Stimulated activated CD4-positive, alpha-beta T cell treated with anti-CD3 and anti-CD28 coated beads, Interleukin-12 subunit alpha, Interleukin-12 subunit beta, amount 100 ng/mL, for 4 hours (primary cell): ENCODE measurements around the gene HOXD11.

Experiments used
- DNase-seq: peaks from one replicate; pipeline ENCODE4 v3.0.0-alpha.2; 2020

Gene HOXD11

DNA sequence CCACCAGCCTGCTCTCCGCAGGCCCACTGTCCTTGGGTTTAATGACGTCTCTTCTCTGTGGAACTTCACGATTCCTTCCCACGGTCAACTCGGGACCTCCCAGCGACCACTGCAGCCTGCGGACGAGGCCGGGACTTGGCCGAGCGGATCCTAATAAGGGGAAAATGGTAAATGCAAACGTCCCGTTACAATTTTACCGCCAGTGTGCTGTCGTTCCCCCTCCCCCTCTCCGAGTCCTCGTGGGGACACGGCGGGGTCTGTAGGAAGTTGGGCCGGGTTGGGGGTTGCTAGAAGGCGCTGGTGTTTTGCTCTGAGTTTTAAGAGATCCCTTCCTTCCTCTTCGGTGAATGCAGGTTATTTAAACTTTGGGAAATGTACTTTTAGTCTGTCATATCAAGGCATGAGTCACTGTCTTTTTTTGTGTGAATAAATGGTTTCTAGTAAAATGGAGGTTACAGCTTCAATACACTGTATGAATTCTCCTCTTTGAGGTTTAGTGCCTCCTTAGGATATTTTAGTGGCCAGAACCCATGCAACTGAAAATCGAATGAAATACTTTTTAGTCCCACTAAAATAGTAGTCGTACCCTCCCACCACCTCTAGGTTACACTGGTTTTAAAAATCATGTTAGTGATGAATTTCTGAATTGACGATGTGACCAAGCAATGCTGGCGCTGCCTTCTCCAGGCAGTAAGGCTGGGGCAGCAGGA, 2.3 kb downstream of the HOXD11 start:
- no peak for DNase-seq

DNA sequence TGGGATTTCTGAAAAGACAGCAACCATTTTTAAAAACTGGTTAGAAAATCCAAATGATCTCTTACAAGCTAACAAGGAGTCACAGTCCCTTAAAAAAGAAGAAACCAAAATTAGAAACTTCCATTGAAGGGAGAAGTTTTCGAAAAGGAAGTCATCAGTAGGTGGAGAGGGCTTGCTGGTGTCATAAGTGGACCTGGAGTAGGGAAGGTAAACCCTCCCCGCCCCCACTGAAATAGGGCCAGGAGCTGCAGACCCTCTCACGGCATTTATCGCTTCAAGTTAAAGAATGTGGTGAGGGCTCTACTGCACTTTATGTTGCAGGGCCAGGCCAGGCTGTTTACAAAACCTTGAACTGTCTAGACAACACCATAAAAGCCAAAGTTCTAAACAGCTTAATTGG, 2.9 kb downstream of the HOXD11 start:
- DNase-seq = no peak

DNA sequence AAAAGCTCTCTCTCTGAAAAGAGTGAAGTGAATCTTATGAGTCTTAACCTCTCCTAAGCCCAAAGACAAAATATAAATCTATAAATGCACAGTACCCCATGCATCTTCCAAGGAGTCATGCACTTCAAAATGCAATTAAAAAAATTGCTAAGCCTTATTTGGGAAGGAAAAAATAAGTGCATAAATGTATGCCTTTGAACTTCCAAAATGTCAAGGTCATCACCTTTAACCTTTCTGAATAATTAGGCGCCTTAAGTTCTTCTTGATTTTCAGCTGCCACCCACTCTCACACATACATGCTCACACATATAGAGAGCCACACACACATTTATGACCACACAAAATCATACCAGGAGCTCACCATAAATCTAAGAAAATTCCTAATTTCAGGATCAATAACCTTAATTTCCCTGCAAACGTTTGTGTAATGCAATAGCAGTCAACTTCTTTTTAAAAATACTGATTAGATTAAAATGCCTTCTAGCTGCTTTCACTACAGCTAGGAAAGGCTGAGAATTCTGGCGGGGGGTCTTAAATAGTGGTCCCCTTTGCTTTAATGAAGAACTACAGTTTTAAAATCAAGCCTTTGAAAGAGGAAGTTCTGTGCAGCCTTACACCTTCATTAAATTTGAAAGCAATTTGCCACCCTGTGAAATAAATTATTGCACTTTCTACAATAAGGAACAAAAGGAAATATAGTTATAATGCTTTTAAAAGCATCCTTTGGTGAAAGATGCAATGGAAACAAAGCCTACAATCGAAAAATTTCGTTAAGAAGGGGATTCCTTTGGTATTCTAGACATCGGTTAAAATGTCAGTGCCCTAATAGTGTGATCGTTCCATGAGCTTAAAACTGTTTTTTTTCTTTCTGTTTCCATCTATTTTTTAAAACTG, 3.6 kb downstream of the HOXD11 start:
- no peak for DNase-seq

DNA sequence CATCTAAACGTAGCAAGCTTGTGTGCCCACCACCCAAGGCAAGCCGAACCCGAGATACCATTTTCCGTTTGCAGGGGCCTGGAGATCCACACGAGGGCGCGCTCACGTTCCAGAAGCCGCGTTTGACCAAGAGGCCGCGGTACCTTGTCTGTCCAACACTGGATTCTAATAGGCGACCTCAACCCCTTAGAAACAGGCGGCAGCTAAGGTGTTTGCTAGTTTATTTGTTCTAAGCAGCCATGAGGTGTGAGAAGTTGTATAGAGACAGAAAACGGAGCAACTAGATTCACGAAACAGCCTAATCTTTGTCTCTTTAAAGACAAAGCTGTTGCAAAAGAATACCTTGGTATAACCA, 4.2 kb downstream of the HOXD11 start:
- DNase-seq = no peak

DNA sequence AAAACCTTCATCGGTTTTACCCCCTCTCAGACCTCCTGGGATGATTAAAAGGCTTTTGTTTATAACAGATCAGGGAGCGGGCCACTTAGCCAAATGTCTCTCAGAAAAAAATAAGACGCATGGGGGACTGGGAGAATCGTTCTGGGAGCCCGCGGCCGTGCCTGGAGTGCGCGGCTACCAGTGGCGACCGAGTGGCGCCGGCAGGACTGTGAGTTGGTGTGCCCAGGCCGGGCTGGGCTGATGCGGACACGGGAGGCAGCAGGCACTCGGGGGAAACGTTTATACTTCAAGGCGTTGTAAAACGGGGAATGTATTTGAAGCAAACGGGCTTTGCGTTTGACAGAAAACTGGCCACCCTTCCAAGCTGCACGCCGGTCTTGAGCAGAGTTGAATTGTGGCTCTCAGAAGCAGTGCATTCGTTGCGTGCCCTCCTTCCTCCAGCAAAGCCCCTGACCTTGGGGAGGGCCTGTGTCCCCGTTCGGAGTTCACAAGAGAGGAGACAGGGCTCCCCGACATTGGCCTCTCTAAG, 4.8 kb downstream of the HOXD11 start:
- DNase-seq = no peak

DNA sequence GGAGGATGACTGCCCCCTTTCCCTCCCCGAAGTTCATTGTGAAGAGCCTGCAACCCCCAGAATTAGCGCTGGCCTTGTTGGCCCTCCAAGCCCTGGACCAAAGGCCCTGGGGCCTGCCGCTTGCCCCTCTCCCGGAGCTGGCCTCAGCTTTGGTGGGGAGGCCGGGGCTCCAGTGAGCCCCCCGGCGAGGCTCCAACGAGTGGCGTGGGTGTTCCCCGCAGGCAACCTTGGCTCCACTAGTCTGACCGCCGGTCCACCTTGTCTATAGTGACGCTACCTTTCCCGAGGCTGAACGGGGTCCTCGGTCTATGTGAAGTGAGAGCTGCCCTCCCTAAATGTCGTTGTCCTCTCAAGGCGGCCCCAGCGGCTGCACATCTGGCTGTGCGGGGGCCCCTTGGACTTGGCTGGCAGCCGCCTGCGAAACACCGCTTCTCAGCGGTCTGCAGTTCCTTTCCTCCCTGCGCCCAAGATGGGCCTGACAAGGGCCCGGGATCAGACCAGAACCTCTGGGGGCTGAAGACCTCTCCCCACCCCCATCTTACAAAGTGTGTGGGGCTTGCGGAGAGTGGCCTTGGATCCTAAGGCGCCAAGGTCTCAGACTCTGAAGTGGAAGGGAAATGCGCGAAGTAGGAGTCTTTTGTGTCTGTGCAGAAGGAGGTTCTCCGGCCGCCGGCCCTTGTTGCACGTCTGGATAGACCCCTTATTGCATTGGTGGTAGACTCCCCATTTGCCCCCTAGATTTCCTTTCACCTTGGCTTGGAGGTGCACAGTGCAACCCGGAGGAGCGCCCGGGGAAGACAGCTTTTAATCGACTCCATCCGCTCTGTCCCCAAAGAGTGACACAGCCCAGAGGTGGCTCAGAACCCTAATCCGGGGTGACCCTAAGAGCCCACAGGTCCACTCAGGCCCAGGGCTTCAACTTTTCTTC, 5.6 kb downstream of the HOXD11 start:
- no peak for DNase-seq

DNA sequence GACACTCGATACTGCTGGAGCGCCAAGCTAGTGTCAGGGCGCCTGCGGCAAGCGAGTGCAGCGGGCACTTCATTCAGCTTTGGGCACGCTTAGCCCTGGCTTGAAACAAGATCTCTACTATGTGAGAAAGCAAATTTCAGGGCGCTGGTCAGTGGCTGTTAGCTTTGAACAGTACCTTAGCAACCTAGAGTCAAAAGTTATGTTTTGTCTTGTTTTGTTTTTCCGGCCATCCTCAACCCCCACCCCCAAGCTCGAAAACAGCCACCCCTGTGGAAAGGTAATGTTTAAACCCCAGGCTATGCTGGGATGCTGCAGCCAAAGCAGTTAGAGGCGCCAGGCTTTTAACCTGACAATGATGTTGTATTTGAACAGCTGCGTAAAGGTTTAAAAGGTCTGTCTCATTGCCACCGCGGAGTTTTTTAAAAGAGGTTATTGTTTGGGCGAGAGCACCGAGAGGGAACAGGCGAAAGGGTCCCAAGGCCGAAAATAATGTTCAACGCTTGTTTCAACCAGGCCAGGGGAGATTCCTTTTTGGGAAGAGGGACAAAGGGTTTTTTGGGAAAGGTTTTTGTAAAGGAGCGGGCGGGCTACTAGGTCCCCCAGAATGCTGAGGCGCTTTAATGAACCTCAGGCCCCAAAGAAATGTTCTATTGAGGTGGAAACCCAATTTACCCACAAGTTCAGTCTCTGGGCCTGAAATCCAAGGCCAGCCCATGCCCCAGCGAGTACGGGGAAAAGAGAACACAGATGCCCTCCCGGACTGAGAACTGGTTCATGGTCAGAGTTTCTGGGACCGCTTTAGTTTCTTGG, 7.2 kb downstream of the HOXD11 start:
- DNase-seq = no peak

DNA sequence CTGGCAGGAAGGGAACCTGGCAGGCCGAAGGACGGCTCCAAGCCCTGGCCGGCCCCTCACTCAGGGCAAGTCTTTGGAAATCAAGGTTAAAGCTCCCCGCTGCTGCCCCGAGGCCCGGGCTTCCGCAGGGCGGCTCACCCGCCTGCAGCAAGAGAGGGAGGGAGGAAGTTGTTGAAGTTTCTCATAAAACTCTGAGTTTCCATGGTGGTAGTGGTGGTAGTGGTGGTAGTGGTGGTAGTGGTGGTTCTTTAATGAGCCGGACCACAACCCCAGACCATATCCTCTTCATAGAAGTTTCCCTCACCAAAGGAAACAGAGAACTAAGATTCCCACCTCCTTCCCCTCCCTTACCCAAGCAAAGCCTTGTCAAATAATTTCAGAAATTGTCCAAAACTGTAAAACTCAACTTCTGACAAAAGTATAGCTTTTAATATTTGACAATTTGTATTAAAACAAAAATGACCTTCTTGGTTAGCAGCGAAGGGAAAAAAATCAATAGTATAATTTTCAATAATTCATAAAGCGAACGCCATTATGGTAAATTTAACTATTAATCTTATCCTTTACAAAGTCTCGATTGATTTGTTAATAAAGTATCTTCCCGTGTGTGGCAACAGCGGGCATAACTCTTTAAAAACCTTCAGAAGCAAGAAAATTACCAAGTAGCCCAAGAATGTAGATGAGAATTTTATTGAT, 8.0 kb downstream of the HOXD11 start:
- DNase-seq = no peak

DNA sequence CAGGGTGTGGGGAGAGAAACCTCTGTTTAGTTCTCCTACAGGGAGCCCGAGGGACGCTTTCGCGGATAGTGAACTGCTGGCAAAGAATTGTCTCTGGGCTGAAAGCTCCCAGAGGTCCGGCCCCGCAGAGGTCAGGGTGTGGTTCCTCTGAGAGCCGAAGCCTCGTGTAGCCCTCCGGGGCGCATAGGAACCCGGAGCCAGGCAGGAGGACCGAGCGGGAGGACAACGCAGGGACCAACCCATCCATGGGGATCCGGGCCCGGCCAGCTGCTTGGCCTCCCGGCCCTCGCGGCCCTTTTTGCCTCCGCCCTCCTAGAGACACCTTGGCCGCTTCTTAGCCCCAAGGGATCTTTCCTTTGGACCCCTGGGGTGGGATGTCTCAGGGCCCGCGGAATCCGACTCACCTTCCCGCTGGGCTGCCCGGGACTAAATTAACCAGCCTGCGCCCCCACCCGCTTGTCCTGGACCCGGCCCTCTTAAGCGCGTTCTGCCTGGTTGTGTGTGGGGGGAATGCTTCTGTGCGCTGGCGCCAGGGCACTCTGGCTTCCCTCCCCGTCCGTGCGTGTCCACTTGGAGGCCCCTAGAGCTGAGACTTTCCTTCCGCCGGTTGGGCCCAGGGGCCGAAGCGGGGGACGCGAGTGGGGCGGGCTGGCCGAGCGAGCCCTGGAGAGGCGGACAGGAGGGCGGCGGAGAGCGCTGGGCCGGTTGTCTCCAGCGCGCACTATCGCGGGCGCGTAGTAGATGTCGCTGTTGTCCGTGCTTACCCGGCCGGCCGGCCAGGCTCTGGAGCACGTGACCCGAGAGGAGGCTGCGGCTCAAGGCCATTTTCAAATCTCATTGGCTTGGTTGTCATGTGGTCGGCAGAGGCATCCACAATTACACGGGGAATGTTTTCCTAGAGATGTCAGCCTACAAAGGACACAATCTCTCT, 9.1 kb downstream of the HOXD11 start, which contains the start of gene HOXD10:
Gene HOXD10 (plus strand): TSS at position 896 of the 931 bp plus-strand sequence. CDS start 56 bp downstream, outside the sequence.
- DNase-seq = no peak

DNA sequence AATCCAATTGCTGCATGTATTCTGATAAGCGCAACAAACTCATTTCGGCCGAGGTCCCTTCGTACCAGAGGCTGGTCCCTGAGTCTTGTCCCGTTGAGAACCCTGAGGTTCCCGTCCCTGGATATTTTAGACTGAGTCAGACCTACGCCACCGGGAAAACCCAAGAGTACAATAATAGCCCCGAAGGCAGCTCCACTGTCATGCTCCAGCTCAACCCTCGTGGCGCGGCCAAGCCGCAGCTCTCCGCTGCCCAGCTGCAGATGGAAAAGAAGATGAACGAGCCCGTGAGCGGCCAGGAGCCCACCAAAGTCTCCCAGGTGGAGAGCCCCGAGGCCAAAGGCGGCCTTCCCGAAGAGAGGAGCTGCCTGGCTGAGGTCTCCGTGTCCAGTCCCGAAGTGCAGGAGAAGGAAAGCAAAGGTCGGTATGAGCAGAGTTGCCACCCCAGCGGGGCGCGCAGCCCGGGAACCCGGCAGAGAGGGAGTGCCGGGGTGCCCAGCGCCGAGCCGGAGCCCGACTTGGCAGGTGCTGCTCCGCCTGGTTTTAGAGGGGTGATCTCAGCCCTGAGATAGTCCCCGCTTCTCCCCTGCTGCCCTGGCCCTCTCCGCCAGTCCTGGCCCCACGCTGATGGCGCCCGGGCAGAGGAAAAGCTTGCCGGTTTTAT, 10.2 kb downstream of the HOXD11 start:
- DNase-seq = no peak

DNA sequence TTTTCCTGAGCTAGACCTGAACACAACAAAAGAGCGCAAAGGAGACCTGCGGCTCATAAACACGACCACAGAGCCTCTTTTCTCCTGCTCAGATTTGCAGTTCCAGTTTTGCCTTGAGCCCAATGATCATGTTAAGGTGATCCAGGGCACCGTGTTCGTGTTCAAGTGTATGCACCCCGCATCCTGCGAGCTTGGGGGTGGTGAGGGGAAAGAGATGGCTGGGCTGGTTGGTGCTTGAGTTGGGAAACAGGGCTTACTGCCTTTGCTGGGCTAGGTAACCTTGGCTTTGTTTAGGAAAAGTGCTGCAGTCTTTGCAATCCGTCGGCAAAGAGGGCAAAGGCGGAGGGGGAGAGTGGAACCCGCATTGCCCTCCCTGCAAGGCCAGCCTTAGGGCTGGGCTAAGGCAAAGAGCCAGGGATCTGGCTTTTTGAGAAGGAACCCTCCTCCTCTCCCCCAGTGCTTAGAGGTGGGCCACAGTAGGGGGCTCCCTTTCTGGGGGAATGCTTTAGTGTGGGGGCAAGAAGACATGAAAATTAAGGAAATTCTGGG, 10.8 kb downstream of the HOXD11 start:
- DNase-seq = no peak

DNA sequence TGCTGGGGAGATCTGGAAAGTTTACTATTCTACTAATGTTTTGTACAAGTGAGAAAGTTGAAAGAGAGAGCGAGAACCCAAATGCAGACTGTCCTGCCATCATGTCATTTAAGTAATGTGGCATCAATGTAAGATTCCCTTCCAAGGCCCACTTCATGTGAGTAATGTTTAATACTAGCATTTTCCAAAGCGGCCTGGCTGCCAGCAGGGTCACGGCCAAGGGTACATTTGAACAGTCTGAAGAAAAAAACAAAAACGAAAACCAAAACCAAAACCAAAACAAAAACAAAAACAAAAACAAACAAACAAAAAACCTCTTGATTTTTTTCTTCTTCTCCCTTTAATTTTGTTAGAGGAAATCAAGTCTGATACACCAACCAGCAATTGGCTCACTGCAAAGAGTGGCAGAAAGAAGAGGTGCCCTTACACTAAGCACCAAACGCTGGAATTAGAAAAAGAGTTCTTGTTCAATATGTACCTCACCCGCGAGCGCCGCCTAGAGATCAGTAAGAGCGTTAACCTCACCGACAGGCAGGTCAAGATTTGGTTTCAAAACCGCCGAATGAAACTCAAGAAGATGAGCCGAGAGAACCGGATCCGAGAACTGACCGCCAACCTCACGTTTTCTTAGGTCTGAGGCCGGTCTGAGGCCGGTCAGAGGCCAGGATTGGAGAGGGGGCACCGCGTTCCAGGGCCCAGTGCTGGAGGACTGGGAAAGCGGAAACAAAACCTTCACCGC, 11.7 kb downstream of the HOXD11 start:
- no peak for DNase-seq

DNA sequence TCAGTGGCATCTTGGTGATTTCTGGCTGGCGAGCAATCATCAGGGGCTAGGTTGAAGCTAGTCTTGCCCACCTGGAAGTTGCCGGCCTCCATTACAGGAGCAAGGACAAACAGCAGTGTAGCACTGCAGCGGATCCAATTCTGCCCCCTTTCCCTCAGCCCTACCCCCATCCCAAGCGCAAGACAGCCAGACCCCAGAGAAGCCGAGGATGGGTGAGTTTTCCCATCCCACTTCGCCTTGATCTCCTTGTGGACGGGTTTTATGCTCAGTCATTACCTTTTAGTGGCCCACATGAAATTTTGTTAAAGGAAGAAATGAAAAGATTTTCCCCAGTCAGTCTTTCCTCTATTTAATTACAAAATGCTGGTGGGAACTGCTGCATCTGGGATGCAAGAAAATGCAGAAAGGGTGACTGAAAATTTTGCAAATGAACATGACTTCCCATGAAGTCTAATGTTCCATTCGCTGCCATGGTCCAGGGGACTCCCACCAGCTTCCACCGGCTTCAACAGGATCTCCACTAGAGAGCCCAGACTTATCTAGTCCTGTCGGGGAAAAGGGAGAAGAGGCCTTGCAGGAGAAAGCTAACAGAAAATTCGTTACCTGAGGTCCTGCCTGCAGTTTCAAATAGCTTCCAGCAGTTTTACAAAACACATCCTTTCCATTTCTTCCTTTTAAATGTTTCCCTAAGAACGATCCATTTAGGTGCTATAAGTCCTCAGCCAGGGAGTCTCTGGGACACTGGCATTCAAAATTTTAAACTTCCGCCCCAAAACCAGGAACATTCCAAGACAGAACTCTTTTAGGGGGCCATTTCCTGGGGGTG, 13.5 kb downstream of the HOXD11 start:
- DNase-seq = no peak

DNA sequence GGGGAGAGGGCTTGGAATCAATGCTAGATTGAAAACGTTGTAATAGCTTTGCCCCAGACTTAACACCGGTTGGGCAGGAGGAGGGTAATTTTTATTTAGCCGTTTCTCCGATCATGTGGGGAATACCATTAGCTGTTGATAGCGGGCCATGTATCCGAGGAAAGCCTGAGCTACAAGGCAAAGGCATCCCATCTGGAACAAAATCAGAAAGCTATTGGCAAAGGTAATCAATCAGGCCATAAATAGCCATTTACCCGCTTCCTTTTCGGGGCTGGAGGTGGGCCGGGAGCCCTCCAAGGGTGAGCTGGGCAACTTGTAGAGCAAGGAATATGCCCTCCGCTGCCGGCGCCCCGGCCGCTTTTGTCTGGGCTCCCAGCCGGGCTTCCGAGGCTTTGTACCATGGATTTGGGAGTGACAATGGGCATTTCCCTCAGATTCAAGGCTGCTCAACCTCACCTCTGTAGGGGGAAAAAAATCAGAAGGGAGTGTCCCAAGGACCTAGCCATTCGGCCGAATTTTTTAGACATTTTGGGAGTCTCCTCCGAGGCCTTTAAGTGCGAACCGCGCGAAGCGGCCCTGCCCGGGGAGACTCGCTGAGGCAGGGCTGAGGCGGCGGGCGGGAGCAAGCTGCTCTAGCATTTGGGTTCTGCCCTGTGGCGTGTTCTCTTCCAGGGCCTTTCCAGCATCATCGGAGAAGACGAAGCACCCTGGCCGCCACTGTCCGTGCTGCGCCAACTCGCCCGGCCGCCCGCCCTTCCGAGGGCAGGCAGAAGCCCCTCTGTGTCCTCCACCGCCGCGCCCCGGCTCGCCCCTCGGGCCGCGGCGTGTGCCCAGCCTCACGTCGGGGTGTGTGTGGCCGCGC, 14.3 kb downstream of the HOXD11 start:
- DNase-seq = no peak

DNA sequence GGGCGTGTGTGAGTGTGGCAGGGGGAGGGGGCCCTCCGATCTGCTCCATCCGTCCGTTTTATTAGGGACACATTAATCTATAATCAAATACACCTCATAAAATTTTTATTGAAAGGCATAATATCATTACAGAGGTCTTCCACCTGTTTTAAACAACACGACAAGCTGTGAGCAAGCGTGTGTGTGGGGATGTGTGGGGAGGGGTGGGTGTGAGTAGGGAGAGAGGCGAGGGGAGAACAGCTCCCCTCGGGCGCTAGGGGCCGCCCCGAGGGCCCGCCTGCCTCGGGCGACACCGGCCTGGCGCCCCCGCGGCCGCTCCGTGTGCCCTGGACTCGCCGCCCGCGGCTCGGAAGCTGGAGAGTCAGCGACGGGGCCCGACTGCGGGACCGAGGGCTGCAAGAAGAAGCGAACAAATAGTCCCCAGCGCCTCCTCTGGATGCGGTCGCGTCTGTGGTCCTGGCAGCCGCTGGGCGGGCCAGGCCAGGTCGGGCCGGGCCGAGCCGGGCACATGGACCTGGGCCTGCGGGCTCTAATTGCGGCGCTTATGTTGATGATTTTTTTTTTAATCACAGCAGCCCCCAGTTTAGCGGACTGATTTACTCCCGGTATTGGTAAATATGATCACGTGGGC, 15.1 kb downstream of the HOXD11 start:
- DNase-seq = no peak
